SK-N-MC (cell line): ENCODE data around the gene RNF112.

Source experiments
- EZH2 ChIP-seq: fragments of 200-600 bp; sonication (generic); IDR thresholded peaks from one replicate; pipeline ENCODE4 v1.6.1; 2017; ENCODE audit warnings: antibody characterized with exemption
- FOXP2 ChIP-seq: optimal IDR thresholded peaks from 2 replicates; pipeline ENCODE3; 2011; ENCODE audit warnings: mild to moderate bottlenecking, moderate library complexity; ENCODE audit not compliant: insufficient read depth; ENCODE audit errors: extremely low read length, control extremely low read depth
- POLR2AphosphoS5 ChIP-seq: IDR thresholded peaks from 2 replicates; pipeline ENCODE4 v1.6.1; 2012; ENCODE audit warnings: mild to moderate bottlenecking, low read depth, low read length, borderline replicate concordance

DNA sequence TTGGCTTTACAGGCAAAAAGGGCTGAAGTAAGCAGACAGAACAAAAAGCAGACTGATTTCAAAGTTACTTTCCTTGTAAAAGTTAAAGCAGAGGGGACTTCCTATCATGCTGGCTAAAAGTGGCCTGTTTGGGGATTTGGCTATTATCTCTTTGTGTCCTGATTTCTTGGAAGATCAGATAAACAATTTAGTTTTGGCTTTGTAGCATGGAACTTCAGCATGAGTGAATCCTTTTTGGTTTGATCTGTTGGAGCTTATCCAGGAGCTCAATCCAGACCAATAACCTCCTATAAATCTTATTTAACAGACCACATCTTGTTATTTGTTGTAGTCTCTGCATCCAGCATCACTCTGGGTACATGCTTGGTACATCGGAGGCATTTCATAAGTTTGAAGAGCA is 8.9 kb upstream of the RNF112 start:
- TF ChIP-seq POLR2AphosphoS5 (no peak), EZH2 (no peak), FOXP2 (no peak)
